ENCODE measurements around the gene ARHGAP12.

Gene ARHGAP12

DNA sequence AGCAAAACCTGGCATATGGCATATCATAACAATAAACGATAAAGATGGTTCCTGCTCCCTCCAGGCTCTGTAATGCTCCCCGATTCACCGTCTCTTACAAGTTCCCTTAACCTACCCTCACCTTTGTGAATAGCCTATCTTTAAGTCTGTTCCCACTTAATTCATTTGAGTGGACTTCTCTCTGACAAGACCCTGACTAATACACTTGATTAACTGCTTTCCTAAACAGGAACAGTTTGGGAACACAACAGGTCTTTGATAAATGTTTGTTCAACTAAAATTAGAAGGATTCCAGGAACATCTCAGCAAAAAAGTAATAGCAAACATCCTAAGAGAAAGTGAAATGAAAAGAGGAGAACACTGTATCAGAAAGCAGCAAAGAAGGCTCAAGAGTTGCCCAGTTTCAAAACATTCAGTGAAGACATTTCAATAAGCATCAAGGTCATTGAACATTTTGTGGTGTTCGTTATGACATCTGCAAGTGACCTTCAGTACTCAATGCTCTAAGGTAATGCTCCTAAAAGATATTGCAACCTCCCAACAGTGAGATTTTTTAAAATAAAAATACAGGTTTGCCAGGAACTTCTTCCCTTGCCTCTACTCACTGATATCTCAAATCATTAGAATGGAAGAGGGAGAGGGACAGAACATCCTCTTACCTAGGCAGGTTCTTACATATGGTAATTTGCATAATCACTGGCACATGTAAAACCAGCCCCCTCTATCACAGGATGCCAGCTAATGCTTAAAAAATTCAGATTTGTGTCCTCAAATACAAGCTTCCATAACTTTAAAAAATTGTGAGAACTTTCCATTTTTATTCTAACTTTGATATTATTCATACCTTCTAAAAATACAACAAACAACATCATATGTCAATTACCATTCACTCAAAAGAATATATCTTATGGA is 11.4 kb upstream of the ARHGAP12 start:
- no peak overlapping the region for H2AFZ ChIP-seq (ENCODE audit: low read length)
- no peaks in the 10 kb centered on the region for H3K36me3 ChIP-seq (ENCODE audit: insufficient read depth, low read length)
- no peak overlapping the region for H3K4me3 ChIP-seq (ENCODE audit: low read length, poor library complexity, severe bottlenecking)
- H4K20me1 ChIP-seq (ENCODE audit: insufficient read depth, low read length, poor library complexity, severe bottlenecking) = no peaks in the 10 kb centered on the region
- H3K9ac ChIP-seq (ENCODE audit: low read depth, low read length, poor library complexity, severe bottlenecking) = no peak overlapping the region
- H3K79me2 ChIP-seq (ENCODE audit: insufficient read depth, low read length) = no peaks in the 10 kb centered on the region
- H3K4me1 ChIP-seq (ENCODE audit: insufficient read depth, low read length, poor library complexity, severe bottlenecking) = no peaks in the 10 kb centered on the region
- TF ChIP-seq, protein P1, sequence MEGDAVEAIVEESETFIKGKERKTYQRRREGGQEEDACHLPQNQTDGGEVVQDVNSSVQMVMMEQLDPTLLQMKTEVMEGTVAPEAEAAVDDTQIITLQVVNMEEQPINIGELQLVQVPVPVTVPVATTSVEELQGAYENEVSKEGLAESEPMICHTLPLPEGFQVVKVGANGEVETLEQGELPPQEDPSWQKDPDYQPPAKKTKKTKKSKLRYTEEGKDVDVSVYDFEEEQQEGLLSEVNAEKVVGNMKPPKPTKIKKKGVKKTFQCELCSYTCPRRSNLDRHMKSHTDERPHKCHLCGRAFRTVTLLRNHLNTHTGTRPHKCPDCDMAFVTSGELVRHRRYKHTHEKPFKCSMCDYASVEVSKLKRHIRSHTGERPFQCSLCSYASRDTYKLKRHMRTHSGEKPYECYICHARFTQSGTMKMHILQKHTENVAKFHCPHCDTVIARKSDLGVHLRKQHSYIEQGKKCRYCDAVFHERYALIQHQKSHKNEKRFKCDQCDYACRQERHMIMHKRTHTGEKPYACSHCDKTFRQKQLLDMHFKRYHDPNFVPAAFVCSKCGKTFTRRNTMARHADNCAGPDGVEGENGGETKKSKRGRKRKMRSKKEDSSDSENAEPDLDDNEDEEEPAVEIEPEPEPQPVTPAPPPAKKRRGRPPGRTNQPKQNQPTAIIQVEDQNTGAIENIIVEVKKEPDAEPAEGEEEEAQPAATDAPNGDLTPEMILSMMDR (conservative IDR thresholded peaks at IDR 0.05; ENCODE audit: low read length) = no peak
- TF ChIP-seq EZH2phosphoT487 (IDR thresholded peaks at IDR 0.05; ENCODE audit: borderline replicate concordance) = no peak
- no peaks in the 10 kb centered on the region for H3K9me2 ChIP-seq (replicated peaks; ENCODE audit: low read depth, low read length)
- H3K27me3 ChIP-seq (ENCODE audit: insufficient read depth, low read length, poor library complexity, severe bottlenecking) = no peaks in the 10 kb centered on the region
- no peaks in the 10 kb centered on the region for H3K9me3 ChIP-seq (ENCODE audit: insufficient read depth, low read depth, low read length)
- no peak overlapping the region for H3K4me2 ChIP-seq (ENCODE audit: low read depth, low read length, poor library complexity, severe bottlenecking)
- no peaks in the 10 kb centered on the region for H3F3A ChIP-seq (ENCODE audit: low read depth)

DNA sequence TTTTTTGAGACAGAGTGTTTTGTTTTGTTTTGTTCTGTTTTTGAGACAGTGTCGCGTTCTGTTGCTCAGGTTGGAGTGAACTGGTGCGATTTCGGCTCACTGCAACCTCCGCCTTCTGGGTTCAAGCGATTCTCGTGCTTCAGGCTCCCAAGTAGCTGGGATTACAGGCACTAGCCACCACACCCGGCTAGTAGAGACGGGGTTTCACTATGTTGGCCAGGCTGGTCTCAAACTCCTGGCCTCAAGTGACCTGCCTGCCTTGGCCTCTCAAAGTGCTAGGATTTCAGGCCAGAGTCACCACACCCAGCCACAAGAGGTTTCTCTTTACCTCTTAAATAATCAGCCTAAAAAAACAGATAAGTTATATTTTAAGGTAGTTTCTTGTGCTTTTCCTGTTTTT is 8.7 kb upstream of the ARHGAP12 start:
- no peaks in the 10 kb centered on the region for H3K4me1 ChIP-seq (ENCODE audit: insufficient read depth, low read length, poor library complexity, severe bottlenecking)
- no peak overlapping the region for H3K9ac ChIP-seq (ENCODE audit: low read depth, low read length, poor library complexity, severe bottlenecking)
- no peak overlapping the region for H3K4me3 ChIP-seq (ENCODE audit: low read length, poor library complexity, severe bottlenecking)

DNA sequence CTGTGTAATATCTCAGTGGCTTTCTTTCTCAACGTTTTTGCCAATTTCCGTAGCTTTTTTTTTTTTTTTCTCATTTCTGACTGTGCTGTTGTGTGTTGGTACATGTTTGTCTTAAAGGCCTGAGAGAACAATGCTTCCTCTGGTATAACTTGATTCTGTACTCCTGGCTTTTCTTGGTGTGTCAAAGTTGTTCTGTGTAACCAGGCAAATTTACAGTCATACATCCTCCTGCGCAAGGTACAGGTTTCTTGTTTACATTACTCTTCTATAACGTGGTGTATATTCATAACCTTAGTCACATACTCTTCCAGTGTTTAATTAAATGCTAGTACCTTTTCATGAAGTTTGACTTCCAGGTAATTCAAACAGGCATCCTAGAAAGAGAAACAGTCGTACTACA is 8.3 kb upstream of the ARHGAP12 start:
- Histone ChIP-seq H3K9ac (ENCODE audit: low read depth, low read length, poor library complexity, severe bottlenecking) (no peak overlapping the region), H3K4me1 (ENCODE audit: insufficient read depth, low read length, poor library complexity, severe bottlenecking) (no peaks in the 10 kb centered on the region), H3F3A (ENCODE audit: low read depth) (no peaks in the 10 kb centered on the region), H3K4me3 (ENCODE audit: low read length, poor library complexity, severe bottlenecking) (no peak overlapping the region), H3K79me2 (ENCODE audit: insufficient read depth, low read length) (no peaks in the 10 kb centered on the region), H3K9me3 (ENCODE audit: insufficient read depth, low read depth, low read length) (no peaks in the 10 kb centered on the region), H2AFZ (ENCODE audit: low read length) (peak overlapping the region; percentile 41; the same call in 1 of the 2 replicates), H3K36me3 (ENCODE audit: insufficient read depth, low read length) (no peaks in the 10 kb centered on the region), H3K9me2 (replicated peaks; ENCODE audit: low read depth, low read length) (no peaks in the 10 kb centered on the region), H4K20me1 (ENCODE audit: insufficient read depth, low read length, poor library complexity, severe bottlenecking) (no peaks in the 10 kb centered on the region), H3K4me2 (ENCODE audit: low read depth, low read length, poor library complexity, severe bottlenecking) (no peak overlapping the region), H3K27me3 (ENCODE audit: insufficient read depth, low read length, poor library complexity, severe bottlenecking) (no peaks in the 10 kb centered on the region)
- no peak for TF ChIP-seq EZH2phosphoT487 (IDR thresholded peaks at IDR 0.05; ENCODE audit: borderline replicate concordance)
- TF ChIP-seq, protein P1 (conservative IDR thresholded peaks at IDR 0.05; ENCODE audit: low read length) = no peak

More for the DNA sequence above, 8.7 kb upstream of the ARHGAP12 start:
- no peaks in the 10 kb centered on the region for H3K36me3 ChIP-seq (ENCODE audit: insufficient read depth, low read length)
- H3K9me2 ChIP-seq (replicated peaks; ENCODE audit: low read depth, low read length) = no peaks in the 10 kb centered on the region
- no peaks in the 10 kb centered on the region for H3K27me3 ChIP-seq (ENCODE audit: insufficient read depth, low read length, poor library complexity, severe bottlenecking)
- no peaks in the 10 kb centered on the region for H4K20me1 ChIP-seq (ENCODE audit: insufficient read depth, low read length, poor library complexity, severe bottlenecking)
- TF ChIP-seq, protein P1 (conservative IDR thresholded peaks at IDR 0.05; ENCODE audit: low read length) = no peak
- TF ChIP-seq EZH2phosphoT487 (IDR thresholded peaks at IDR 0.05; ENCODE audit: borderline replicate concordance) = no peak
- no peaks in the 10 kb centered on the region for H3F3A ChIP-seq (ENCODE audit: low read depth)
- H3K79me2 ChIP-seq (ENCODE audit: insufficient read depth, low read length) = no peaks in the 10 kb centered on the region
- no peaks in the 10 kb centered on the region for H3K9me3 ChIP-seq (ENCODE audit: insufficient read depth, low read depth, low read length)
- no peak overlapping the region for H3K4me2 ChIP-seq (ENCODE audit: low read depth, low read length, poor library complexity, severe bottlenecking)
- H2AFZ ChIP-seq (ENCODE audit: low read length) = no peak overlapping the region

Measured in Loucy (cell line).